ENCODE data around the gene CMSS1.
"Not testable (repeated sequence)": the region's sequence is repeated elsewhere in the genome, so short reads cannot be mapped to it uniquely, and the experiment has no call there.

The CMSS1 gene

GRCh38 chr3:99841949-99842348, 24.3 kb downstream of the CMSS1 start:
- H3K27ac ChIP-seq (ENCODE audit: low read depth, low read length); H3K9ac ChIP-seq (ENCODE audit: low read length); H3K36me3 ChIP-seq (ENCODE audit: control insufficient read depth, insufficient read depth, low read length); H3K9me3 ChIP-seq (ENCODE audit: control insufficient read depth, insufficient read depth, low read depth, low read length); H3K4me3 ChIP-seq (ENCODE audit: low read depth, low read length); H3K27me3 ChIP-seq (ENCODE audit: control insufficient read depth, insufficient read depth, low read length): not testable (repeated sequence)
- H3K4me1 ChIP-seq (ENCODE audit: control insufficient read depth, insufficient read depth, low read length): peaks cover 16% of the 10 kb centered on the region

GRCh38 chr3:99842826-99843589, 25.3 kb downstream of the CMSS1 start:
- Histone ChIP-seq H3K27me3 (ENCODE audit: control insufficient read depth, insufficient read depth, low read length) (no peaks in the 10 kb centered on the region), H3K36me3 (ENCODE audit: control insufficient read depth, insufficient read depth, low read length) (no peaks in the 10 kb centered on the region), H3K4me1 (ENCODE audit: control insufficient read depth, insufficient read depth, low read length) (peaks cover 16% of the 10 kb centered on the region), H3K9ac (ENCODE audit: low read length) (no peak overlapping the region), H3K9me3 (ENCODE audit: control insufficient read depth, insufficient read depth, low read depth, low read length) (no peaks in the 10 kb centered on the region), H3K27ac (ENCODE audit: low read depth, low read length) (no peak overlapping the region), H3K4me3 (ENCODE audit: low read depth, low read length) (no peak overlapping the region)

GRCh38 chr3:99843590-99844258, 26.1 kb downstream of the CMSS1 start:
- no peak overlapping the region for H3K9ac ChIP-seq (ENCODE audit: low read length)
- no peaks in the 10 kb centered on the region for H3K36me3 ChIP-seq (ENCODE audit: control insufficient read depth, insufficient read depth, low read length)
- H3K9me3 ChIP-seq (ENCODE audit: control insufficient read depth, insufficient read depth, low read depth, low read length): no peaks in the 10 kb centered on the region
- no peaks in the 10 kb centered on the region for H3K27me3 ChIP-seq (ENCODE audit: control insufficient read depth, insufficient read depth, low read length)
- H3K4me1 ChIP-seq (ENCODE audit: control insufficient read depth, insufficient read depth, low read length): peaks cover 16% of the 10 kb centered on the region
- no peak overlapping the region for H3K4me3 ChIP-seq (ENCODE audit: low read depth, low read length)
- H3K27ac ChIP-seq (ENCODE audit: low read depth, low read length): no peak overlapping the region

- H3K27ac ChIP-seq (ENCODE audit: low read depth, low read length): no peak overlapping the region
These were observed 27.7 kb downstream of the CMSS1 start for GRCh38 chr3:99845331-99845730.

GRCh38 chr3:99845999-99846398, 28.3 kb downstream of the CMSS1 start:
- Histone ChIP-seq H3K4me3 (ENCODE audit: low read depth, low read length) (no peak overlapping the region), H3K4me1 (ENCODE audit: control insufficient read depth, insufficient read depth, low read length) (peaks cover 16% of the 10 kb centered on the region), H3K27me3 (ENCODE audit: control insufficient read depth, insufficient read depth, low read length) (no peaks in the 10 kb centered on the region), H3K36me3 (ENCODE audit: control insufficient read depth, insufficient read depth, low read length) (no peaks in the 10 kb centered on the region), H3K27ac (ENCODE audit: low read depth, low read length) (no peak overlapping the region), H3K9me3 (ENCODE audit: control insufficient read depth, insufficient read depth, low read depth, low read length) (no peaks in the 10 kb centered on the region), H3K9ac (ENCODE audit: low read length) (no peak overlapping the region)

More at GRCh38 chr3:99845331-99845730, 27.7 kb downstream of the CMSS1 start:
- no peak overlapping the region for H3K9ac ChIP-seq (ENCODE audit: low read length)
- H3K27me3 ChIP-seq (ENCODE audit: control insufficient read depth, insufficient read depth, low read length): no peaks in the 10 kb centered on the region
- H3K9me3 ChIP-seq (ENCODE audit: control insufficient read depth, insufficient read depth, low read depth, low read length): no peaks in the 10 kb centered on the region
- H3K4me1 ChIP-seq (ENCODE audit: control insufficient read depth, insufficient read depth, low read length): peaks cover 16% of the 10 kb centered on the region
- H3K4me3 ChIP-seq (ENCODE audit: low read depth, low read length): no peak overlapping the region
- H3K36me3 ChIP-seq (ENCODE audit: control insufficient read depth, insufficient read depth, low read length): no peaks in the 10 kb centered on the region

GRCh38 chr3:99846477-99847160, 29.0 kb downstream of the CMSS1 start:
- H3K36me3 ChIP-seq (ENCODE audit: control insufficient read depth, insufficient read depth, low read length): no peaks in the 10 kb centered on the region
- no peak overlapping the region for H3K4me3 ChIP-seq (ENCODE audit: low read depth, low read length)
- no peaks in the 10 kb centered on the region for H3K9me3 ChIP-seq (ENCODE audit: control insufficient read depth, insufficient read depth, low read depth, low read length)
- no peaks in the 10 kb centered on the region for H3K27me3 ChIP-seq (ENCODE audit: control insufficient read depth, insufficient read depth, low read length)
- no peak overlapping the region for H3K27ac ChIP-seq (ENCODE audit: low read depth, low read length)
- H3K9ac ChIP-seq (ENCODE audit: low read length): no peak overlapping the region
- peaks cover 16% of the 10 kb centered on the region for H3K4me1 ChIP-seq (ENCODE audit: control insufficient read depth, insufficient read depth, low read length)

GRCh38 chr3:99848433-99848832, 30.8 kb downstream of the CMSS1 start:
- Histone ChIP-seq H3K27me3 (ENCODE audit: control insufficient read depth, insufficient read depth, low read length) (no peaks in the 10 kb centered on the region), H3K9ac (ENCODE audit: low read length) (no peak overlapping the region), H3K36me3 (ENCODE audit: control insufficient read depth, insufficient read depth, low read length) (no peaks in the 10 kb centered on the region), H3K27ac (ENCODE audit: low read depth, low read length) (no peak overlapping the region), H3K4me3 (ENCODE audit: low read depth, low read length) (no peak overlapping the region), H3K4me1 (ENCODE audit: control insufficient read depth, insufficient read depth, low read length) (peaks cover 12% of the 10 kb centered on the region), H3K9me3 (ENCODE audit: control insufficient read depth, insufficient read depth, low read depth, low read length) (no peaks in the 10 kb centered on the region)

- H3K27ac ChIP-seq (ENCODE audit: low read depth, low read length): no peak overlapping the region
- no peaks in the 10 kb centered on the region for H3K36me3 ChIP-seq (ENCODE audit: control insufficient read depth, insufficient read depth, low read length)
These were observed 32.9 kb downstream of the CMSS1 start for GRCh38 chr3:99850608-99851007.

GRCh38 chr3:99851955-99852354, 34.3 kb downstream of the CMSS1 start:
- H3K9me3 ChIP-seq (ENCODE audit: control insufficient read depth, insufficient read depth, low read depth, low read length): no peaks in the 10 kb centered on the region
- peaks cover 10% of the 10 kb centered on the region; the same call in 1 of the 2 replicates for H3K4me1 ChIP-seq (ENCODE audit: control insufficient read depth, insufficient read depth, low read length)
- H3K36me3 ChIP-seq (ENCODE audit: control insufficient read depth, insufficient read depth, low read length): no peaks in the 10 kb centered on the region
- H3K4me3 ChIP-seq (ENCODE audit: low read depth, low read length): no peak overlapping the region
- no peak overlapping the region for H3K27ac ChIP-seq (ENCODE audit: low read depth, low read length)
- no peaks in the 10 kb centered on the region for H3K27me3 ChIP-seq (ENCODE audit: control insufficient read depth, insufficient read depth, low read length)
- no peak overlapping the region for H3K9ac ChIP-seq (ENCODE audit: low read length)

More at GRCh38 chr3:99850608-99851007, 32.9 kb downstream of the CMSS1 start:
- H3K9me3 ChIP-seq (ENCODE audit: control insufficient read depth, insufficient read depth, low read depth, low read length): no peaks in the 10 kb centered on the region
- H3K27me3 ChIP-seq (ENCODE audit: control insufficient read depth, insufficient read depth, low read length): no peaks in the 10 kb centered on the region
- no peak overlapping the region for H3K4me3 ChIP-seq (ENCODE audit: low read depth, low read length)
- H3K9ac ChIP-seq (ENCODE audit: low read length): no peak overlapping the region
- peaks cover 17% of the 10 kb centered on the region for H3K4me1 ChIP-seq (ENCODE audit: control insufficient read depth, insufficient read depth, low read length)

- Histone ChIP-seq H3K9me3 (ENCODE audit: control insufficient read depth, insufficient read depth, low read depth, low read length) (no peaks in the 10 kb centered on the region), H3K4me3 (ENCODE audit: low read depth, low read length) (no peak overlapping the region), H3K9ac (ENCODE audit: low read length) (no peak overlapping the region), H3K27me3 (ENCODE audit: control insufficient read depth, insufficient read depth, low read length) (no peaks in the 10 kb centered on the region), H3K4me1 (ENCODE audit: control insufficient read depth, insufficient read depth, low read length) (peaks cover 10% of the 10 kb centered on the region; the same call in 1 of the 2 replicates), H3K36me3 (ENCODE audit: control insufficient read depth, insufficient read depth, low read length) (no peaks in the 10 kb centered on the region), H3K27ac (ENCODE audit: low read depth, low read length) (no peak overlapping the region)
These were observed 35.2 kb downstream of the CMSS1 start for GRCh38 chr3:99852851-99853250.

GRCh38 chr3:99854756-99855298, 37.2 kb downstream of the CMSS1 start:
- H3K9ac ChIP-seq (ENCODE audit: low read length): no peak overlapping the region
- H3K4me1 ChIP-seq (ENCODE audit: control insufficient read depth, insufficient read depth, low read length): peaks cover 10% of the 10 kb centered on the region; the same call in 1 of the 2 replicates
- H3K36me3 ChIP-seq (ENCODE audit: control insufficient read depth, insufficient read depth, low read length): no peaks in the 10 kb centered on the region
- no peak overlapping the region for H3K4me3 ChIP-seq (ENCODE audit: low read depth, low read length)
- H3K9me3 ChIP-seq (ENCODE audit: control insufficient read depth, insufficient read depth, low read depth, low read length): no peaks in the 10 kb centered on the region
- no peaks in the 10 kb centered on the region for H3K27me3 ChIP-seq (ENCODE audit: control insufficient read depth, insufficient read depth, low read length)
- no peak overlapping the region for H3K27ac ChIP-seq (ENCODE audit: low read depth, low read length)

Data from HUES6 (cell line).